ENCODE results near the gene KEAP1. TPM values are rescaled to one million over a fixed set of nuclear protein-coding genes. Genes with fewer than 3 reads are reported as not detected.

The KEAP1 gene
- total and polyA plus RNA-seq, 2 donors (not counting 3 experiments of a cell fraction or from before 2014, with no cell fraction given) = 81.4 to 91.1 TPM

GRCh38 chr19:10513223-10513622 is 10.1 kb upstream of the KEAP1 start:
- no TSS peak for BruUV-seq (replicated peaks)
- no peaks in the 10 kb centered on the region for H3K36me3 ChIP-seq (ENCODE audit: control insufficient read depth in 2 of 2, extremely low read depth in 1 of 2, insufficient read depth in 2 of 2, low read length in 2 of 2)
- peaks cover 2% of the 10 kb centered on the region for H3K4me1 ChIP-seq (ENCODE audit: control insufficient read depth, extremely low read depth, insufficient read depth, low read length)
- intact Hi-C loops (cut with micrococcal nuclease) (loop anchor here (5.0 kb wide), 1 partner anchor 184 kb away; no protein-coding TSS in a partner anchor), dilution Hi-C loops (cut with MboI; ENCODE audit: extremely low pct_ligation_motif_present, low sequenced_read_pairs) (no loop called here)
- DNase-seq (ENCODE audit: low read depth, low spot score) (no peak), FAIRE-seq (no peak)
- H4K20me1 ChIP-seq (replicated peaks; ENCODE audit: control insufficient read depth, extremely low read depth, insufficient read depth, low read length) = no peaks in the 10 kb centered on the region
- peaks cover 39 to 53% of the 10 kb centered on the region in 2 experiments for H3K27me3 ChIP-seq (ENCODE audit: control insufficient read depth in 2 of 2, insufficient read depth in 2 of 2, low read length in 2 of 2)
- ChIA-PET CTCF (interaction anchor here (1.3 kb wide), 1 partner anchor 27 kb away, joined by 3 read pairs; no protein-coding TSS in a partner anchor), POLR2A (interaction anchor here (0.6 kb wide), 1 partner anchor 27 kb away, joined by 3 read pairs; no protein-coding TSS in a partner anchor)
- no peaks in the 10 kb centered on the region for H3K9me1 ChIP-seq (replicated peaks; ENCODE audit: control insufficient read depth, extremely low read depth, insufficient read depth, low read length)
- no peak overlapping the region for H3K27ac ChIP-seq (ENCODE audit: insufficient read depth, low read depth, low read length)
- no peaks in the 10 kb centered on the region for H3K79me2 ChIP-seq (ENCODE audit: control insufficient read depth, insufficient read depth, low read length)
- no peak overlapping the region for H3K4me3 ChIP-seq (replicated peaks in 1 of 3; ENCODE audit: insufficient read depth in 1 of 3, low read depth in 1 of 3, low read length in 3 of 3)
- H2AFZ ChIP-seq (ENCODE audit: low read depth, low read length) = no peak overlapping the region
- no peak overlapping the region for H3K4me2 ChIP-seq (ENCODE audit: insufficient read depth, low read length)
- no peaks in the 10 kb centered on the region for H3K9me3 ChIP-seq (replicated peaks; ENCODE audit: control insufficient read depth, insufficient read depth, low read length)
- H3K9ac ChIP-seq (replicated peaks; ENCODE audit: extremely low read depth, insufficient read depth, low read length) = no peak overlapping the region
- TF ChIP-seq POLR2AphosphoS5 (IDR thresholded peaks at IDR 0.05; ENCODE audit: insufficient read depth, low read depth, low read length) (no peak), JUN (IDR thresholded peaks at IDR 0.05; ENCODE audit: borderline replicate concordance, insufficient read depth, insufficient read length, low read depth) (no peak), MYC (IDR thresholded peaks at IDR 0.05; ENCODE audit: low read depth, low read length) (no peak), POLR2A (IDR thresholded peaks at IDR 0.05; ENCODE audit: low read depth, low read length) (no peak), GATA2 (IDR thresholded peaks at IDR 0.05; ENCODE audit: insufficient read depth, insufficient read length, low read depth, low read length) (no peak), CTCF (IDR thresholded peaks at IDR 0.05; ENCODE audit: extremely low read depth in 1 of 2, insufficient read depth in 1 of 2, low read depth in 1 of 2, low read length in 2 of 2) (no peak), MAX (IDR thresholded peaks at IDR 0.05; ENCODE audit: insufficient read depth, insufficient read length) (no peak), EZH2 (IDR thresholded peaks at IDR 0.05; ENCODE audit: borderline replicate concordance, low read depth, low read length, severe bottlenecking) (no peak), FOS (IDR thresholded peaks at IDR 0.05; ENCODE audit: borderline replicate concordance, insufficient read depth, low read length) (no peak)

Data from endothelial cell of umbilical vein (primary cell).